ENCODE results near the gene PNMA6E.

The PNMA6E gene

GRCh38 chrX:153398275-153398960 is 2.7 kb downstream of the PNMA6E start:
- no peak for DNase-seq
- Histone ChIP-seq H3K36me3 (ENCODE audit: insufficient read depth, low read length) (no peaks in the 10 kb centered on the region), H3K4me3 (ENCODE audit: low read depth in 1 of 2, low read length in 2 of 2) (no peak overlapping the region), H3K27ac (ENCODE audit: low read length) (no peak overlapping the region), H3K4me1 (ENCODE audit: insufficient read depth, low read length) (no peaks in the 10 kb centered on the region), H3K9ac (ENCODE audit: low read depth, low read length) (no peak overlapping the region), H4K20me1 (ENCODE audit: insufficient read depth, low read length) (no peaks in the 10 kb centered on the region), H3K4me2 (ENCODE audit: insufficient read depth, low read length) (no peak overlapping the region), H3K27me3 (ENCODE audit: insufficient read depth, low read length, poor library complexity) (no peaks in the 10 kb centered on the region), H3K79me2 (ENCODE audit: insufficient read depth, low read length) (no peaks in the 10 kb centered on the region), H3K9me3 (ENCODE audit: insufficient read depth, low read length, severe bottlenecking) (no peaks in the 10 kb centered on the region), H2AFZ (ENCODE audit: low read depth, low read length) (no peak overlapping the region)
- ATAC-seq (ENCODE audit: insufficient read depth, low read depth) = no peak
- TF ChIP-seq EZH2 (IDR thresholded peaks at IDR 0.05; ENCODE audit: borderline replicate concordance, low read depth, low read length, severe bottlenecking) (no peak), CTCF (IDR thresholded peaks at IDR 0.05; ENCODE audit: borderline replicate concordance, extremely low read depth, low read length, poor library complexity, severe bottlenecking) (no peak)

- Histone ChIP-seq H3K27ac (ENCODE audit: low read length) (no peak overlapping the region), H3K9ac (ENCODE audit: low read depth, low read length) (no peak overlapping the region), H4K20me1 (ENCODE audit: insufficient read depth, low read length) (no peaks in the 10 kb centered on the region), H3K9me3 (ENCODE audit: insufficient read depth, low read length, severe bottlenecking) (no peaks in the 10 kb centered on the region), H3K27me3 (ENCODE audit: insufficient read depth, low read length, poor library complexity) (no peaks in the 10 kb centered on the region), H3K4me3 (ENCODE audit: low read depth in 1 of 2, low read length in 2 of 2) (no peak overlapping the region), H3K36me3 (ENCODE audit: insufficient read depth, low read length) (no peaks in the 10 kb centered on the region), H2AFZ (ENCODE audit: low read depth, low read length) (no peak overlapping the region), H3K4me1 (ENCODE audit: insufficient read depth, low read length) (no peaks in the 10 kb centered on the region), H3K79me2 (ENCODE audit: insufficient read depth, low read length) (no peaks in the 10 kb centered on the region), H3K4me2 (ENCODE audit: insufficient read depth, low read length) (no peak overlapping the region)
- ATAC-seq (ENCODE audit: insufficient read depth, low read depth) (no peak), DNase-seq (no peak)
- TF ChIP-seq EZH2 (IDR thresholded peaks at IDR 0.05; ENCODE audit: borderline replicate concordance, low read depth, low read length, severe bottlenecking) (no peak), CTCF (IDR thresholded peaks at IDR 0.05; ENCODE audit: borderline replicate concordance, extremely low read depth, low read length, poor library complexity, severe bottlenecking) (no peak)
Observed at GRCh38 chrX:153397256-153397960, 3.7 kb downstream of the PNMA6E start.

GRCh38 chrX:153396320-153397195 is 4.6 kb downstream of the PNMA6E start:
- no peaks in the 10 kb centered on the region for H3K9me3 ChIP-seq (ENCODE audit: insufficient read depth, low read length, severe bottlenecking)

More at GRCh38 chrX:153396320-153397195, 4.6 kb downstream of the PNMA6E start:
- Histone ChIP-seq H4K20me1 (ENCODE audit: insufficient read depth, low read length) (no peaks in the 10 kb centered on the region), H3K36me3 (ENCODE audit: insufficient read depth, low read length) (no peaks in the 10 kb centered on the region), H3K27me3 (ENCODE audit: insufficient read depth, low read length, poor library complexity) (no peaks in the 10 kb centered on the region), H3K79me2 (ENCODE audit: insufficient read depth, low read length) (no peaks in the 10 kb centered on the region), H3K4me1 (ENCODE audit: insufficient read depth, low read length) (no peaks in the 10 kb centered on the region), H3K27ac (ENCODE audit: low read length) (no peak overlapping the region), H3K4me3 (ENCODE audit: low read depth in 1 of 2, low read length in 2 of 2) (no peak overlapping the region), H2AFZ (ENCODE audit: low read depth, low read length) (no peak overlapping the region), H3K9ac (ENCODE audit: low read depth, low read length) (no peak overlapping the region), H3K4me2 (ENCODE audit: insufficient read depth, low read length) (no peak overlapping the region)
- DNase-seq = no peak
- no peak for ATAC-seq (ENCODE audit: insufficient read depth, low read depth)
- TF ChIP-seq CTCF (IDR thresholded peaks at IDR 0.05; ENCODE audit: borderline replicate concordance, extremely low read depth, low read length, poor library complexity, severe bottlenecking) (no peak), EZH2 (IDR thresholded peaks at IDR 0.05; ENCODE audit: borderline replicate concordance, low read depth, low read length, severe bottlenecking) (no peak)
